ENCODE measurements around the gene CNN1. TPM values are rescaled to one million over a fixed set of nuclear protein-coding genes. Genes with fewer than 3 reads are reported as not detected.
A peak's percentile ranks its signal among the peaks of the same experiment; 100 is the strongest.

The CNN1 gene
- total and polyA plus RNA-seq, 2 of the 8 experiments (the other 6 are each of a cell fraction or from before 2014, with no cell fraction given) = 29.8 to 50.8 TPM

DNA sequence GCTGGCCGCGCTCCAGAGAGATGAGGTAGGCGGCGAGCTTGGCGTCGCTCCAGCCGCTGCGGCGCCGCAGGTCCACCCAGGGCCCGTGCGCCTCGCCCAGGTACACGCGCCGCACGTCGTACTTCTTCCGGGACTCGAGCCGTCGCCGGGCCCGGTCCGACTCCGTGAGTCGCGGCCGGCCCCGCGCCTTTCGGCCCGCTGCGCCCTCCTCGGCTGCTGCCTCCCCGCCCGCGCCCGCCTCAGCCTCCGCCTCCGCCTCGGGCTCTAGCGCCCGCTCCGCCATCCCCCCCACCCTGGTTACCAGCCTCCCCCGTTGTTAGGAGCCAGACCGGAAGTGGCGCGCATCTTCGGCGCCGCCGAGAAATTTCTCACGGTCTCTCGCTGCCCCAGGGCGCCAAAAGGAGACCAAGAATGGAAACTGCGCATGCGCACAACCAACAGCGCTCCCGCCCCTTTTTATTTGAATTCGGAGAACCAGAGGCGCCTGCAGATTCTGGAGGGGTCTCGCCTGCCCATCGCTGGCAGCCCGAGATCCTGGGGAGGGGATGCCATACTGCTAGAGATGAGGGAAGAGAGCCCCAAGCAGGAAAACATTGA lies 33.0 kb upstream of the CNN1 start, which contains the start of gene ZNF653:
TSS of gene ZNF653 (minus strand) at position 336 of the 597 bp plus-strand sequence. CDS start at position 283, 53 bp downstream.
- WGBS, 2 experiments (ENCODE audit: extremely low coverage in 1 of 2, insufficient coverage in 1 of 2, insufficient read length in 1 of 2, insufficient replicate concordance in 2 of 2, low coverage in 1 of 2, low lambda C conversion rate in 2 of 2, missing lambda C conversion rate in 1 of 2) = 4% methylated on average over 20 of the region's 65 CpGs; no CpG with 5 or more reads in 1 of the 2 experiments
- peak within 1 kb of the TSS; percentile 97 for H4K8ac ChIP-seq (ENCODE audit: extremely low read depth, insufficient read depth, low read length)
- FAIRE-seq (peak; percentile 73), DNase-seq (ENCODE audit: low read depth in 1 of 2, low spot score in 2 of 2) (peak; percentile 79 to 98)
- no peaks in the 10 kb centered on the region for H4K20me1 ChIP-seq (replicated peaks in 1 of 2; ENCODE audit: control insufficient read depth in 1 of 2, insufficient read depth in 2 of 2, low read length in 2 of 2)
- no peak within 1 kb of the TSS for H2AK5ac ChIP-seq (ENCODE audit: low read depth, low read length)
- H3K56ac ChIP-seq (replicated peaks; ENCODE audit: insufficient read length, low read depth, low read length) = peak within 1 kb of the TSS; percentile 69
- H3K4me1 ChIP-seq (replicated peaks in 1 of 4; ENCODE audit: control insufficient read depth in 3 of 4, insufficient read depth in 4 of 4, low read length in 3 of 4) = peaks cover 3 to 4% (median 4%) of the 10 kb centered on the region in 4 experiments; a peak in 6 of 7 replicates
- peaks cover 4% of the 10 kb centered on the region for H3K79me1 ChIP-seq (ENCODE audit: low read depth, low read length)
- H2BK5ac ChIP-seq (ENCODE audit: low read depth, low read length) = peak within 1 kb of the TSS; percentile 90
- peak within 1 kb of the TSS; percentile 71 to 85 for H3K4me2 ChIP-seq (ENCODE audit: insufficient read depth in 1 of 2, low read depth in 2 of 2, low read length in 2 of 2)
- no peak within 1 kb of the TSS for H2BK120ac ChIP-seq (replicated peaks; ENCODE audit: low read depth, low read length)
- H3K36me3 ChIP-seq (ENCODE audit: control insufficient read depth in 2 of 4, insufficient read depth in 4 of 4, low read length in 3 of 4) = no peaks in the 10 kb centered on the region
- peak within 1 kb of the TSS; percentile 77 to 83 (median 80) for H3K9ac ChIP-seq (replicated peaks in 1 of 4; ENCODE audit: extremely low read depth in 1 of 4, low read depth in 3 of 4, low read length in 3 of 4)
- H3K14ac ChIP-seq (ENCODE audit: insufficient read length) = no peak within 1 kb of the TSS
- peak within 1 kb of the TSS; percentile 48; the same call in 1 of the 2 replicates for H3K18ac ChIP-seq (ENCODE audit: extremely low read depth, low read length)
- peak within 1 kb of the TSS; percentile 21 for H3K4ac ChIP-seq (replicated peaks; ENCODE audit: insufficient read length, low read depth, low read length)
- no peak within 1 kb of the TSS for H2BK12ac ChIP-seq (ENCODE audit: low read depth, low read length)
- 0 out of 2 replicates have a peak, but pooled peaks cover 2% of the 10 kb centered on the region for H3K23me2 ChIP-seq (ENCODE audit: low read depth, low read length)
- no peak within 1 kb of the TSS for H2BK20ac ChIP-seq (ENCODE audit: low read length)
- no peak within 1 kb of the TSS; the same call in 1 of the 2 replicates for H2AFZ ChIP-seq (ENCODE audit: low read length)
- peak within 1 kb of the TSS; percentile 44 for H4K91ac ChIP-seq (replicated peaks; ENCODE audit: insufficient read length, low read length)
- CTCF ChIA-PET (ENCODE audit: partially characterized antibody) = interaction anchor here (1.0 to 1.5 kb wide), 3 partner anchors 25 to 53 kb away, joined by 3 to 4 read pairs (median 3); partner anchors contain the start of gene ELOF1
- no peaks in the 10 kb centered on the region for H3K27me3 ChIP-seq (replicated peaks in 1 of 4; ENCODE audit: control insufficient read depth in 3 of 4, extremely low read depth in 1 of 4, insufficient read depth in 3 of 4, low read length in 3 of 4)
- peak within 1 kb of the TSS; percentile 83 for H4K5ac ChIP-seq (ENCODE audit: insufficient read length, low read depth, low read length)
- peak within 1 kb of the TSS; percentile 69 to 85 (median 78) for H3K4me3 ChIP-seq (ENCODE audit: extremely low read depth in 1 of 4, insufficient read depth in 2 of 4, low read depth in 3 of 4, low read length in 4 of 4)
- H3K27ac ChIP-seq (ENCODE audit: low read depth, low read length) = peak within 1 kb of the TSS; percentile 85
- no peaks in the 10 kb centered on the region for H3K9me3 ChIP-seq (ENCODE audit: insufficient read depth in 2 of 2, low read depth in 1 of 2, low read length in 1 of 2)
- POLR2A ChIA-PET (ENCODE audit: partially characterized antibody) = interaction anchor here (0.6 to 2.8 kb wide), 9 partner anchors 9 to 225 kb away, joined by 3 to 7 read pairs (median 3); partner anchors contain the start of gene CNN1
- no peak within 1 kb of the TSS for H2BK15ac ChIP-seq (ENCODE audit: low read length)
- no peaks in the 10 kb centered on the region; a peak in 1 of 4 replicates for H3K79me2 ChIP-seq (ENCODE audit: control insufficient read depth in 1 of 2, insufficient read depth in 2 of 2, low read length in 2 of 2)
- no peak within 1 kb of the TSS for H3K23ac ChIP-seq (ENCODE audit: insufficient read length)
- TF ChIP-seq KDM5A (IDR thresholded peaks at IDR 0.05; ENCODE audit: low read length) (no peak), SP1 (IDR thresholded peaks at IDR 0.05; ENCODE audit: low read depth, low read length) (no peak), GTF2F1 (IDR thresholded peaks at IDR 0.05; ENCODE audit: borderline replicate concordance, low read depth, low read length) (no peak), NRF1 (IDR thresholded peaks at IDR 0.05; ENCODE audit: low read depth, low read length) (no peak), POLR2AphosphoS5 (IDR thresholded peaks at IDR 0.05; ENCODE audit: low read depth, low read length) (peak; percentile 62), TEAD4 (IDR thresholded peaks at IDR 0.05; ENCODE audit: low read depth, low read length) (no peak), JUND (IDR thresholded peaks at IDR 0.05; ENCODE audit: low read length) (no peak), ATF3 (IDR thresholded peaks at IDR 0.05; ENCODE audit: insufficient read depth, low read depth, low read length) (peak; percentile 76), SIN3A (conservative IDR thresholded peaks at IDR 0.05 in 1 of 2, IDR thresholded peaks at IDR 0.05 in 1 of 2; ENCODE audit: low read depth in 1 of 2, low read length in 2 of 2) (no peak)
- TF ChIP-seq, protein P1, sequence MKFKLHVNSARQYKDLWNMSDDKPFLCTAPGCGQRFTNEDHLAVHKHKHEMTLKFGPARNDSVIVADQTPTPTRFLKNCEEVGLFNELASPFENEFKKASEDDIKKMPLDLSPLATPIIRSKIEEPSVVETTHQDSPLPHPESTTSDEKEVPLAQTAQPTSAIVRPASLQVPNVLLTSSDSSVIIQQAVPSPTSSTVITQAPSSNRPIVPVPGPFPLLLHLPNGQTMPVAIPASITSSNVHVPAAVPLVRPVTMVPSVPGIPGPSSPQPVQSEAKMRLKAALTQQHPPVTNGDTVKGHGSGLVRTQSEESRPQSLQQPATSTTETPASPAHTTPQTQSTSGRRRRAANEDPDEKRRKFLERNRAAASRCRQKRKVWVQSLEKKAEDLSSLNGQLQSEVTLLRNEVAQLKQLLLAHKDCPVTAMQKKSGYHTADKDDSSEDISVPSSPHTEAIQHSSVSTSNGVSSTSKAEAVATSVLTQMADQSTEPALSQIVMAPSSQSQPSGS (IDR thresholded peaks at IDR 0.05; ENCODE audit: low read length) = no peak
